Activated CD8-positive, alpha-beta T cell treated with anti-CD3 and anti-CD28 coated beads, Interleukin-2, amount 10 ng/mL, durations not matched to agents 7 days and 5 days (primary cell): ENCODE measurements around the gene GABARAP. TPM values are rescaled to one million over a fixed set of nuclear protein-coding genes. Genes with fewer than 3 reads are reported as not detected.

Source experiments
- ATAC-seq: fragments of 150-1000 bp; cut with Tn5 transposase; one replicate; pipeline ENCODE4 v1.10.0; 2021; ENCODE audit warnings: moderate library complexity
- CTCF ChIA-PET: fragments of 350-600 bp; sonication (Branson Sonifier 250); formaldehyde crosslinking; loops from one replicate; lab custom pipeline; 2021; ENCODE audit warnings: antibody characterized with exemption; lab: Charles Lee
- POLR2A ChIA-PET: fragments of 350-600 bp; sonication (Branson Sonifier 250); formaldehyde crosslinking; loops from one replicate; lab custom pipeline; 2021; ENCODE audit warnings: antibody characterized with exemption; lab: Charles Lee
- DNase-seq: peaks from one replicate; pipeline ENCODE4 v3.0.0-alpha.2; 2020
- H3K27ac Mint-ChIP-seq: one replicate; pipeline ENCODE4 v1.8.0; 2021; ENCODE audit warnings: mild to moderate bottlenecking, mixed read lengths
- H3K27me3 Mint-ChIP-seq: one replicate; pipeline ENCODE4 v1.8.0; 2021; ENCODE audit warnings: low read depth, mixed read lengths
- H3K36me3 Mint-ChIP-seq: one replicate; pipeline ENCODE4 v1.8.0; 2021; ENCODE audit warnings: low read depth, mixed read lengths
- H3K4me1 Mint-ChIP-seq: one replicate; pipeline ENCODE4 v1.8.0; 2021; ENCODE audit warnings: low read depth, mixed read lengths
- H3K4me3 Mint-ChIP-seq: one replicate; pipeline ENCODE4 v1.8.0; 2021; ENCODE audit warnings: mild to moderate bottlenecking, mixed read lengths
- H3K9me3 Mint-ChIP-seq: one replicate; pipeline ENCODE4 v1.8.0; 2022; ENCODE audit warnings: mixed read lengths; ENCODE audit not compliant: insufficient read depth
- microRNA-seq: library from miRNA; unstranded; fragments of <30 nt; microRNA quantifications from one replicate; pipeline ENCODE4 v1.2.0, GENCODE V29; 2022
- total RNA-seq, 2 experiments: library from RNA; stranded (reverse); gene quantifications; one replicate each; pipeline ENCODE4 v1.2.3, GENCODE V29; 2021

Gene GABARAP
- total RNA-seq, 2 experiments from 2014 or later = 203 to 227 TPM

DNA sequence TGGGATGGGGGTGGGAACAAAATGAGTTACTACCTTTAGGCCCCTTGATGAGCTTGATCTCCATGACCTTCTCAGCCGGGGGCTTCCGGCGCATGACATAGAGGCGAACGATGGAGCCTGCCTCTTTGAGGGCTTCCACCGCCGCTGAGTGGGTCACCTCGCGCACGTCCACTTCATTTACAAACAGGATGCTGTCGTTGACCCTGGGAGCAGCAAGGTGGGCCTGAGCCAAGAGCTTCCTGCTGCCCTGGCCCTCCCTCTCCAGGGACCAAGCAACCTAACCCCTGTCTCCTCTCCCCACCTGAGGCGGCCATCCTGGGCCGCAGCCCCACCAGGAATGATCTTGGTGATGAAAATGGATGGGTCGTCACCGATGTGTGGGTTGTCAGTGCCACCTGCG lies 38.9 kb downstream of the GABARAP start:
- no peak for DNase-seq
- Mint-ChIP-seq H3K36me3 (peaks cover 3% of the 10 kb centered on the region), H3K4me3 (peak overlapping the region; percentile 17), H3K27ac (peak overlapping the region; percentile 85), H3K4me1 (peaks cover 32% of the 10 kb centered on the region), H3K27me3 (no peaks in the 10 kb centered on the region), H3K9me3 (no peaks in the 10 kb centered on the region)
- ATAC-seq = no peak
- POLR2A ChIA-PET = no interaction called here
- CTCF ChIA-PET = interaction anchor here (0.7 to 1.1 kb wide), 3 partner anchors 12 to 26 kb away, joined by 3 read pairs; partner anchors contain the start of genes ACADVL and DLG4

DNA sequence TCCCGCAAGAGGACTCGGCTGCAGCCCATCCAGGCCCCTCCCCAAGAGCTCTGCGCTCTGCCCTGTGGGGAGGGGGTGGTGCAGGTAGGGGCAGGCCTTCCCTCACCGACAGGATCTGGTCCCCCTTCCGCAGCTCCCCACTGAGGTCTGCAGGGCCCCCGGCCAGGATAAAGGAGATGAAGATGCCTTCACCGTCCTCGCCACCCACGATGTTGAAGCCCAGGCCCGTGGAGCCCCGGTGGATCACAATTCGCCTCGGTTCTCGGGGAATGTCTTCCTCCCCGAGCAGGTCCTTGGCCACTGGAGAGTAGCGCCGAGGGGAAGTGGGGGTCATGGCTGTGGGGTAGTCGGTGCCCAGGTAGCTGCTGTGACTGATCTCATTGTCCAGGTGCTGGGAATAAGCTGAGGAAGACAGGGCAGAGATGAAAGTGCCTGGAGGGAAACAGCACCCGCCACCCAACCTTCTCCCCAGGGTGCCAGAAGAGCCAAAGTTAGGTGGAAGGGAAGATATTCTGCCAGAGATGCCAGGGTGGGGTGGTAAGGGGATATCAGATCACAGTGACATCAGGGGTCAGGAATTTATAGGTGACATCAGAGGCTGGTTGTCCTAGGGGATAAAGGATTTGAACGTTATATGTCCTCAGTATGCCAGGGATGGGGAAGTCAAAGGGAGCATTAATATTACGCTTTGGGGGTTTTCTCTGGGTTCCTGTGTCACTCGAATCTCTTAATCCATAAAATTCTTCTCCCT lies 45.4 kb downstream of the GABARAP start:
- ChIA-PET POLR2A (no interaction called here), CTCF (no interaction called here)
- ATAC-seq (no peak), DNase-seq (no peak)
- Mint-ChIP-seq H3K27ac (no peak overlapping the region), H3K36me3 (no peaks in the 10 kb centered on the region), H3K27me3 (no peaks in the 10 kb centered on the region), H3K4me1 (no peaks in the 10 kb centered on the region), H3K9me3 (no peaks in the 10 kb centered on the region), H3K4me3 (no peak overlapping the region)

DNA sequence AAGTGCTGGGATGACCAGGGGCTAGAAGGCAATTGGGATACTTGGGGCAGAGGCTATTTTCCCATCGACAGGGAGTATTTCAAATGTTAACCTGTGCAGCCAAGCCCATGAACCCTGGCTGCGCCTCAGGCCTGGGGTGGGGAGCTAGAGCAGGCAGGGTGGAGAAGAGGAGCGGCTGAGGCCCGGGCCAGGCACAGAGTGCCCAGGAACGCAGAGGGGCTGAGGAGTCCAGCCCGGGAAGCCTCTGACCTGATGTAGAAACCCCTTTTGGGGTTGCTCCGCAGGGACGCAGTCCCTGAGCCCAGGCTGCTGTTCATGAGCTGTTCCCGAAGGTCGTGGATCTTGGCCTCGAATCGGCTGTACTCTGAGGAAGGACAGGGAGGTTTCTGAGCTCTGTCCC lies 46.3 kb downstream of the GABARAP start:
- Mint-ChIP-seq H3K9me3 (no peaks in the 10 kb centered on the region), H3K27me3 (no peaks in the 10 kb centered on the region), H3K36me3 (no peaks in the 10 kb centered on the region), H3K4me3 (no peak overlapping the region), H3K4me1 (no peaks in the 10 kb centered on the region), H3K27ac (no peak overlapping the region)
- POLR2A ChIA-PET = no interaction called here
- ATAC-seq = no peak
- CTCF ChIA-PET = no interaction called here
- no peak for DNase-seq

DNA sequence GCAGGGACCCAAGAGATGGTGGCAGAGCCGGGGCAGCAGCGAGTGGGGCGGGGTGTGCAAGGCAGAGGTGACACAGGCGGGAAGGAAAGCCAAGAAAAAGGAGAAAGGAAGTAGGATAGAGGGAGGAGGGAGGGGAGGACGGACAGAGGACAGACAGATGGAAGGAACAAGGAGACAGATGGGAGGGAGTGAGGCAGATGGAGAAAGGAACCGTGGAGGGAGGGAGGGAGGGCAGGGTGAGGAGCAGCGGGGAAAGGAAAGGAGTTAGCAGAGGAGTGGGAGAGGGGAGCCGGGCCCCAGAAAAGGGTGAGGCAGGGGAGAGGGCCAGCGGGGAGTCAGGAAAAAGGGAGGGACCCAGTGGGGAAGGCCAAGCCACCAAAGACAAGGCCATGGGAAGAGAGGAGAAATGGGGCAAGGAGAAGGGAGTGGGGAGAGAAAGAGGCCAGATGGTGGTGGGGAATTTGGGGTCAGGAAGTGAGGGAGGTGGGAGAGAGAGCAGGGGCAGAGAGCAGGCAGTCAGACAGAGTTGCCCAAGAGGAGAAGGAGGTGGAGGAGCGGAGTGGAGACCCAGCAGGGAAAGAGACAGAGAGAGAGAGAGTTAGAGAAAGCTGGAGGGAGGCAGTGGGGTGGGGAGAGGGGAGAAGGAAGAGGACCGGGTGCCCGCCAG lies 49.8 kb downstream of the GABARAP start:
- DNase-seq (no peak), ATAC-seq (no peak)
- Mint-ChIP-seq H3K36me3 (no peaks in the 10 kb centered on the region), H3K9me3 (no peaks in the 10 kb centered on the region), H3K4me3 (no peak overlapping the region), H3K4me1 (no peaks in the 10 kb centered on the region), H3K27me3 (no peaks in the 10 kb centered on the region), H3K27ac (no peak overlapping the region)
- POLR2A ChIA-PET = no interaction called here
- CTCF ChIA-PET = no interaction called here

DNA sequence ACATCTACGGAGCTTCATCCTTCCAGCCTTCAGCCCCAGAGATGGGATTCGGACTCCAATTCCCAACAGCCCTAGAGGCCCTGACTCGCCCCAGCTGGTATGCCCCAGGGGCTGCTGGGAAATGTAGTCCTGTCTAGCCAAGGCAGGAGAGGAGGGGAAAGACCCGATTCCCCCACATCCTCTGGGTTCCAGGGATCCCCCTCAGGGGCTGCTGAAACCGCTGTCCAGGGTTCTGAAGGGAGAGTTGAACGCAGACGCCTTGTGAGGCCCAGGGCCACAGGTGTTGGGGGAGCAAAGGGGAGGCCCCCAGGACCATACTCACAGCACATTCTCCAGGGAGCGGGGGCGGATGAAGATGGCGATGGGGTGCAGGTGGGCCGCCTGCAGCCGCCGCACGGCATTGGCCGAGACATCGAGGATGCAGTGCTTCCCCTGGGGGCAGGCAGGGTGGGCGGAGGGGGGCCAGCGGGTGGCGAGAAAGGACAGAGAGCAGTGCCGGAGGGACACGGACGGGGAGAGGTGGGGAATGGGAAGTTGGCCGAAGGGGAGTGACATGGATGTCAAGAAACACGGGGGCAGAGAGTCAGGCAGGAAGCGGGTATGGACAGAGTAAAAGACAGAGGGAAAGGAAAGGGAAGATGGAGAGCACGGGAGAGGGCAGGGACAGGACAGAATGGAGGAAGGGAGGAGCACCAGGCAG lies 50.5 kb downstream of the GABARAP start:
- Mint-ChIP-seq H3K27ac (no peak overlapping the region), H3K36me3 (no peaks in the 10 kb centered on the region), H3K4me1 (no peaks in the 10 kb centered on the region), H3K27me3 (no peaks in the 10 kb centered on the region), H3K4me3 (no peak overlapping the region), H3K9me3 (no peaks in the 10 kb centered on the region)
- peak; percentile 49 for DNase-seq
- ChIA-PET CTCF (interaction anchor here (0.7 to 1.0 kb wide), 2 partner anchors 11 to 14 kb away, joined by 3 to 5 read pairs; no protein-coding TSS in a partner anchor), POLR2A (no interaction called here)
- peak; percentile 28 for ATAC-seq

DNA sequence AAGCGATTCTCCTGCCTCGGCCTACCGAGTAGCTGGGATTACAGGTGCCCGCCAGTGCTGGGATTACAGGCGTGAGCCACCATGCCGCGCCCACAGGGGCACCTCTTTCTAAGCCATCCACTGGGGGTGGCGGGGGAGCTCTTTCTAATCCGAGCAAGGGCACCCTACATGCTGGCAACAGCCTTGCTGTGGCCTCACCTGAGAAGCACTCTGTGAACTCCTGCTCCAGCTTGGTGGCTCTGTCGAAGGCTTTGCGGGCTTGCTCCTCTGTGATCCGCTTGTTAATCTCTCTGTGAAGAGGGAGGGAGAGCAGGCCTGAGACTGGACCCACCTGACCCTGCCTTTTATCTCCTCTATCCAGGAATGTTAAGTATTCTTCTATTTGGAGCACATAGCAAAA lies 51.2 kb downstream of the GABARAP start:
- DNase-seq = no peak
- ChIA-PET POLR2A (no interaction called here), CTCF (interaction anchor here (0.7 to 1.0 kb wide), 2 partner anchors 12 to 14 kb away, joined by 3 to 5 read pairs; no protein-coding TSS in a partner anchor)
- no peaks in the 10 kb centered on the region for H3K36me3 Mint-ChIP-seq
- no peaks in the 10 kb centered on the region for H3K4me1 Mint-ChIP-seq
- no peak for ATAC-seq
- no peak overlapping the region for H3K27ac Mint-ChIP-seq
- H3K4me3 Mint-ChIP-seq = no peak overlapping the region
- no peaks in the 10 kb centered on the region for H3K27me3 Mint-ChIP-seq
- H3K9me3 Mint-ChIP-seq = no peaks in the 10 kb centered on the region

DNA sequence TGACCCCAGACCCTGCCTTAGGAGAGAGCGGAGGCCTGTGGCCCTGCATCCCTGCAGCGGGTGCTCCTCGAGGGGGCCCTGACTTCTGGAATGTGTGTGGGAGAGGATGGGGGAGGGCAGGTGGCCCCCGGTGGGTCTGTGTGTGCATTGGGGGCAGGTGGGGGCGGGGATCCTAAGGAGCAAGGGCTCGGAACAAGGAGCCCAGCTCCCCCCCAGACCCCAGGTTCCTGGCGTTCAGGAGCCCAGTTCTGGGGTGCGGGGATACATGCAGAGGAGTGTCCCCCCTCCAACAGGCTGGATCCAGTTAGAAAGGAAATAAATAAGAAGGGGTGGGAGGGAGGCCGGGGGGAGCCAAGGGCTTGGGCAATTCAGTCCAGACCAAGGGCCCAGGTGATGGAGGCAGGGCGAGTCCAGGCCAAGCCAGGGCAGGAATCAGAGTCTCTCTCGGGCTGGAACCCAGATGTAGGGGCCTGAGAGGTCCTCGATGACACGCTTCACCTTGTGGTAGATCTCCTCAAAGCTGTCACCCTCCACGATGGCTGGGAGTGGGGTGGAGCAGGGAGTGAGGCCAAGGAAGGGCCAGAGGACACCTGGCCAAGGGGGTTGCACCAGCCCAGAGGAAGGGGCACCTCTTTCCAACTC lies 51.9 kb downstream of the GABARAP start:
- DNase-seq (no peak), ATAC-seq (no peak)
- Mint-ChIP-seq H3K36me3 (no peaks in the 10 kb centered on the region), H3K27me3 (no peaks in the 10 kb centered on the region), H3K4me1 (no peaks in the 10 kb centered on the region), H3K4me3 (no peak overlapping the region), H3K9me3 (no peaks in the 10 kb centered on the region), H3K27ac (no peak overlapping the region)
- CTCF ChIA-PET = no interaction called here
- POLR2A ChIA-PET = no interaction called here

Small RNA genes lying within 50 kb of the gene (microRNA-seq; reads per million reads assigned to microRNA genes)
- 3,475 reads per million, percentile 89 among the genes with 10 or more reads in this experiment for gene MIR324

Other genes with a start within 250 kb of the GABARAP start
- gene ALOX12, start 246.4 kb downstream of the GABARAP start, total RNA-seq = not detected
- 100 to 1,000 TPM; 104 to 116 TPM for gene RNASEK, start 229.8 kb downstream of the GABARAP start, total RNA-seq
- gene BCL6B, start 219.4 kb downstream of the GABARAP start, total RNA-seq = under 1 TPM; 0.47 to 0.63 TPM
- 10 to 100 TPM; 14.8 to 15.0 TPM for gene SLC16A13, start 206.4 kb downstream of the GABARAP start, total RNA-seq
- under 1 TPM; 0.34 to 0.39 TPM for gene SLC16A11, start 198.4 kb downstream of the GABARAP start, total RNA-seq
- gene CLEC10A, start 162.2 kb downstream of the GABARAP start, total RNA-seq = not detected
- gene ASGR2, start 127.6 kb downstream of the GABARAP start, total RNA-seq = not detected
- gene ASGR1, start 63.1 kb downstream of the GABARAP start, total RNA-seq = 1 to 10 TPM in 1 of 2 experiments, under 1 TPM in 1; 0.63 to 1.3 TPM
- gene DLG4, start 22.6 kb downstream of the GABARAP start, total RNA-seq = 10 to 100 TPM; 10.1 to 11.7 TPM
- 100 to 1,000 TPM; 348 to 371 TPM for gene ACADVL, start 22.5 kb downstream of the GABARAP start, total RNA-seq
- gene DVL2, start 7.9 kb downstream of the GABARAP start, total RNA-seq = 10 to 100 TPM; 52.4 to 56.6 TPM
- gene PHF23, start 3.0 kb downstream of the GABARAP start, total RNA-seq = 10 to 100 TPM; 53.6 to 57.9 TPM
- 100 to 1,000 TPM; 171 to 186 TPM for gene CTDNEP1, start 9.3 kb upstream of the GABARAP start, total RNA-seq
- gene ELP5, start 9.8 kb upstream of the GABARAP start, total RNA-seq = 10 to 100 TPM; 63.5 to 66.1 TPM
- gene CLDN7, start 20.0 kb upstream of the GABARAP start, total RNA-seq = 1 to 10 TPM; 1.1 to 1.3 TPM
- gene SLC2A4, start 39.3 kb upstream of the GABARAP start, total RNA-seq = not detected
- under 1 TPM; 0.37 to 0.66 TPM for gene YBX2, start 52.2 kb upstream of the GABARAP start, total RNA-seq
- gene EIF5A, start 65.2 kb upstream of the GABARAP start, total RNA-seq = 100 to 1,000 TPM; 685 to 690 TPM
- 10 to 100 TPM; 86.3 to 88.0 TPM for gene GPS2, start 72.9 kb upstream of the GABARAP start, total RNA-seq
- gene NEURL4, start 86.9 kb upstream of the GABARAP start, total RNA-seq = 10 to 100 TPM; 45.6 to 47.0 TPM
- 100 to 1,000 TPM; 573 to 605 TPM for gene ACAP1, start 94.1 kb upstream of the GABARAP start, total RNA-seq
- 10 to 100 TPM; 11.4 to 11.8 TPM for gene KCTD11, start 109.7 kb upstream of the GABARAP start, total RNA-seq
- gene TMEM95, start 112.7 kb upstream of the GABARAP start, total RNA-seq = not detected
- 1 to 10 TPM; 2.1 to 2.6 TPM for gene TNK1, start 138.6 kb upstream of the GABARAP start, total RNA-seq
- gene PLSCR3, start 152.1 kb upstream of the GABARAP start, total RNA-seq = 10 to 100 TPM; 87.9 to 92.6 TPM
- 10 to 100 TPM; 61.8 to 62.3 TPM for gene TMEM256, start 161.6 kb upstream of the GABARAP start, total RNA-seq
- gene NLGN2, start 165.4 kb upstream of the GABARAP start, total RNA-seq = 1 to 10 TPM; 4.7 to 5.2 TPM
- gene SPEM1, start 177.9 kb upstream of the GABARAP start, total RNA-seq = not detected
- not detected for gene SPEM2, start 183.2 kb upstream of the GABARAP start, total RNA-seq
- not detected for gene SPEM3, start 186.4 kb upstream of the GABARAP start, total RNA-seq
- 10 to 100 TPM; 16.5 to 18.1 TPM for gene TMEM102, start 193.0 kb upstream of the GABARAP start, total RNA-seq
- gene FGF11, start 197.1 kb upstream of the GABARAP start, total RNA-seq = 10 to 100 TPM; 16.6 to 18.8 TPM
- gene CHRNB1, start 202.6 kb upstream of the GABARAP start, total RNA-seq = 10 to 100 TPM; 14.1 to 15.7 TPM
- 10 to 100 TPM; 29.8 to 30.0 TPM for gene ZBTB4, start 237.2 kb upstream of the GABARAP start, total RNA-seq
- not detected for gene SLC35G6, start 239.0 kb upstream of the GABARAP start, total RNA-seq
- 100 to 1,000 TPM; 183 to 185 TPM for gene POLR2A, start 241.9 kb upstream of the GABARAP start, total RNA-seq